A549 (cell line): ENCODE measurements around the gene LONRF3. TPM values are rescaled to one million over a fixed set of nuclear protein-coding genes. Genes with fewer than 3 reads are reported as not detected.

Source experiments
- ATAC-seq, 2 experiments: fragments of 200-7000 bp in 1 of 2; fragments of >200 bp in 1 of 2; cut with Nextera tagmentation in 1 of 2; cut with Tn5 transposase in 1 of 2; 3 replicates each; pipeline versions ENCODE4 v1.8.0 to v1.9.1; 2018 to 2020; ENCODE audit warnings: mild to moderate bottlenecking in 1 of 2, moderate library complexity in 1 of 2
- CTCF ChIA-PET: fragments of 300-600 bp; sonication (Branson Sonifier 250); formaldehyde crosslinking; extraction: SDS; loops from one replicate; lab custom pipeline; 2021; ENCODE audit warnings: antibody characterized with exemption, inconsistent platforms; lab: Yijun Ruan, JAX
- POLR2A ChIA-PET: fragments of 350-600 bp; formaldehyde crosslinking; extraction: SDS; loops from one replicate; lab custom pipeline; 2021; ENCODE audit warnings: antibody characterized with exemption, inconsistent platforms; lab: Yijun Ruan, JAX
- DNase-seq, 2 experiments: peaks; one replicate each; pipeline versions ENCODE4 v3.0.0 to v3.0.0-alpha.2; 2011 to 2016; ENCODE audit warnings: low read depth in 1 of 2, low spot score in 1 of 2
- FAIRE-seq: peaks from 2 replicates; lab custom pipeline; 2011; peaks lifted over from hg19 to GRCh38; lab: Jason Lieb, UNC
- H3K27ac ChIP-seq, 2 experiments: fragments of >200 bp; sonication (Bioruptor Twin); formaldehyde crosslinking; 3 replicates each; pipeline ENCODE4 v1.5.1; 2016 to 2017
- H3K4me1 ChIP-seq: fragments of >200 bp; sonication (Bioruptor Twin); formaldehyde crosslinking; 3 replicates; pipeline ENCODE4 v1.6.1; 2016
- H3K4me2 ChIP-seq: fragments of >200 bp; sonication (Bioruptor Twin); formaldehyde crosslinking; 3 replicates; pipeline ENCODE4 v1.6.1; 2016
- H3K4me3 ChIP-seq: fragments of >200 bp; sonication (Bioruptor Twin); formaldehyde crosslinking; 3 replicates; pipeline ENCODE4 v1.5.1; 2016
- H3K9me3 ChIP-seq: fragments of >200 bp; sonication (Bioruptor Twin); formaldehyde crosslinking; 3 replicates; pipeline ENCODE4 v1.6.1; 2016
- ATOH8 ChIP-seq: fragments of 250-450 bp; sonication (Bioruptor Pico); IDR thresholded peaks from 2 replicates; pipeline ENCODE4 v1.5.0; 2020; ENCODE audit warnings: low read depth, mild to moderate bottlenecking, moderate library complexity
- CBX8 ChIP-seq: fragments of 200-600 bp; sonication (generic); IDR thresholded peaks from 2 replicates; pipeline ENCODE4 v1.6.1; 2016
- CHD2 ChIP-seq: fragments of 150-350 bp; IDR thresholded peaks from 2 replicates; pipeline ENCODE4 v1.6.1; 2014; ENCODE audit warnings: low read length; ENCODE audit not compliant: partially characterized antibody
- CHD4 ChIP-seq: fragments of 200-600 bp; sonication (generic); IDR thresholded peaks from 2 replicates; pipeline ENCODE4 v1.6.1; 2016; ENCODE audit warnings: antibody characterized with exemption, mild to moderate bottlenecking, borderline replicate concordance
- EHF ChIP-seq: fragments of 250-450 bp; sonication (Bioruptor Pico); IDR thresholded peaks from 2 replicates; pipeline ENCODE4 v1.5.0; 2020; ENCODE audit warnings: mild to moderate bottlenecking
- EHMT2 ChIP-seq: fragments of 200-600 bp; sonication (generic); IDR thresholded peaks from 2 replicates; pipeline ENCODE4 v1.6.1; 2016; ENCODE audit warnings: antibody characterized with exemption, low read depth, mild to moderate bottlenecking, moderate library complexity
- FOXS1 ChIP-seq: fragments of 250-450 bp; sonication (Bioruptor Pico); IDR thresholded peaks from 2 replicates; pipeline ENCODE4 v1.5.0; 2020; ENCODE audit warnings: mild to moderate bottlenecking, moderate library complexity
- GATA3 ChIP-seq: IDR thresholded peaks from 2 replicates; pipeline ENCODE4 v1.6.1; 2012; ENCODE audit warnings: borderline replicate concordance
- HEYL ChIP-seq: fragments of 250-450 bp; sonication (Bioruptor Pico); IDR thresholded peaks from 2 replicates; pipeline ENCODE4 v1.8.0; 2021; ENCODE audit warnings: mild to moderate bottlenecking, moderate library complexity
- HMGXB4 ChIP-seq: fragments of 250-450 bp; sonication (Bioruptor Pico); IDR thresholded peaks from 2 replicates; pipeline ENCODE4 v1.5.0; 2021; ENCODE audit warnings: mild to moderate bottlenecking, moderate library complexity, borderline replicate concordance
- HOXA7 ChIP-seq: fragments of 250-450 bp; sonication (Bioruptor Pico); IDR thresholded peaks from 2 replicates; pipeline ENCODE4 v1.5.0; 2020; ENCODE audit warnings: mild to moderate bottlenecking, moderate library complexity
- JUNB ChIP-seq: fragments of >200 bp; sonication (Bioruptor Twin); formaldehyde crosslinking; IDR thresholded peaks from 2 replicates; pipeline ENCODE4 v1.6.1; 2016
- MAFK ChIP-seq: fragments of 450-650 bp; IDR thresholded peaks from 2 replicates; pipeline ENCODE4 v1.6.1; 2014; ENCODE audit not compliant: partially characterized antibody
- MAX ChIP-seq: IDR thresholded peaks from 2 replicates; pipeline ENCODE4 v1.6.1; 2012
- MYC ChIP-seq: IDR thresholded peaks from 2 replicates; pipeline ENCODE4 v1.6.1; 2012; ENCODE audit warnings: mild to moderate bottlenecking, inconsistent platforms, low read length, improper control_type of control experiment, borderline replicate concordance
- NPAS2 ChIP-seq: fragments of 250-450 bp; sonication (Bioruptor Pico); IDR thresholded peaks from 2 replicates; pipeline ENCODE4 v1.8.0; 2022; ENCODE audit warnings: mild to moderate bottlenecking, moderate library complexity, borderline replicate concordance
- NR3C1 ChIP-seq: fragments of >200 bp; sonication (Bioruptor Twin); formaldehyde crosslinking; IDR thresholded peaks from 3 replicates; pipeline ENCODE4 v1.6.1; 2017
- PHF8 ChIP-seq: fragments of 200-600 bp; sonication (generic); IDR thresholded peaks from 2 replicates; pipeline ENCODE4 v1.6.1; 2016; ENCODE audit warnings: low read depth, mild to moderate bottlenecking, antibody characterized with exemption, moderate library complexity, borderline replicate concordance
- POLR2AphosphoS2 ChIP-seq: conservative IDR thresholded peaks from 2 replicates; pipeline ENCODE4 v1.6.1; 2012; ENCODE audit warnings: low read length, improper control_type of control experiment, inconsistent platforms
- RARB ChIP-seq: fragments of 250-450 bp; sonication (Bioruptor Pico); IDR thresholded peaks from 2 replicates; pipeline ENCODE4 v1.8.0; 2021; ENCODE audit warnings: mild to moderate bottlenecking, moderate library complexity
- RCOR1 ChIP-seq: fragments of 150-350 bp; IDR thresholded peaks from 2 replicates; pipeline ENCODE4 v1.6.1; 2014; ENCODE audit warnings: antibody characterized with exemption, low read length, low read depth
- REST ChIP-seq: fragments of 200-600 bp; sonication (generic); IDR thresholded peaks from 2 replicates; pipeline ENCODE4 v1.6.1; 2016; ENCODE audit warnings: antibody characterized with exemption, mild to moderate bottlenecking, moderate library complexity
- RFX5 ChIP-seq: fragments of 450-650 bp; IDR thresholded peaks from 2 replicates; pipeline ENCODE4 v1.7.1; 2014; ENCODE audit warnings: antibody characterized with exemption, mild to moderate bottlenecking, moderate library complexity
- SMC3 ChIP-seq: fragments of >200 bp; sonication (Bioruptor Twin); formaldehyde crosslinking; IDR thresholded peaks from 3 replicates; pipeline ENCODE4 v1.6.1; 2018; ENCODE audit warnings: inconsistent platforms
- TFCP2L1 ChIP-seq: fragments of 250-450 bp; sonication (Bioruptor Pico); IDR thresholded peaks from 2 replicates; pipeline ENCODE4 v1.5.0; 2021; ENCODE audit warnings: mild to moderate bottlenecking
- ZC3H11A ChIP-seq: fragments of 450-650 bp; IDR thresholded peaks from 2 replicates; pipeline ENCODE4 v1.6.1; 2014; ENCODE audit warnings: antibody characterized with exemption, mild to moderate bottlenecking
- ZFP36 ChIP-seq: fragments of 450-650 bp; IDR thresholded peaks from 2 replicates; pipeline ENCODE4 v1.6.1; 2014; ENCODE audit warnings: borderline replicate concordance; ENCODE audit not compliant: partially characterized antibody
- WGBS: methylation state at CpG from one replicate; pipeline ENCODE4 v1.1.6; 2017; ENCODE audit errors: missing lambda C conversion rate; 5-methylcytosine and 5-hydroxymethylcytosine counted together
- polyA plus RNA-seq, 4 experiments: library from polyadenylated mRNA; depleted of rRNA in 3 of 4; stranded (reverse); fragments of >200 nt; fragmentation: RNase III in 1 of 4; extraction: RNeasy Plus Mini Kit Qiagen cat#74134 plus additional on column Dnase treatment in 1 of 4; gene quantifications; 2 replicates in 3 of 4; 3 replicates in 1 of 4; pipeline ENCODE4 v1.2.3, GENCODE V29; 2011 to 2017
- TF ChIP-seq, protein P1 (sequence below): fragments of >200 bp; sonication (Bioruptor Twin); formaldehyde crosslinking; IDR thresholded peaks from 3 replicates; pipeline ENCODE4 v1.5.1; 2016

Gene LONRF3
- polyA plus RNA-seq, 2 of the 4 experiments (the other 2 are of a cell fraction) = 2.5 to 7.7 TPM

DNA sequence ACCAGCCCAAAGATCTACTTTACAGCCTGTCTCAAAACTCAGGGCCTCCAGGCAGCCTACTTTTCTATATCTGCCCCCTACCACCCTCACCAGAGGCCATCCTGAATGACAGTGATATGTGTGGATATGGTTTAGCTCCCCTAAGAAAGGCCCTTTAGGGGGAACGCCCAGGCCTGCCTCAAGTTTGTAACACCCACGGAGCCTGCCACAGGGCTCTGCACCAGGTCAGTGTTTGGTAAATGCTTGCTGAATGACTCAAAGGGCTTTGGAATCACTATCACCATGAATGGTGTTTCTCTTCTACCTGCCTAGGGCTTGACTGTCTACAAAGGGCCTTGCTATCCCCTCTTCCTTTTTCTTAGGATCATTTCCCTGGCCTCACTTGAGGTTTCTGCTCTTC lies 11.3 kb upstream of the LONRF3 start:
- ATAC-seq = no peak
- peaks cover 10% of the 10 kb centered on the region for H3K4me1 ChIP-seq
- DNase-seq = no peak
- ChIA-PET CTCF (interaction anchor here (0.6 kb wide), 1 partner anchor 53 kb away, joined by 3 read pairs; no protein-coding TSS in a partner anchor), POLR2A (no interaction called here)
- H3K4me2 ChIP-seq = no peak overlapping the region
- H3K27ac ChIP-seq = no peak overlapping the region
- no peak for FAIRE-seq
- no peaks in the 10 kb centered on the region for H3K9me3 ChIP-seq
- WGBS = 63% methylated on average over 2 of the region's 2 CpGs
- TF ChIP-seq EHF (CRISPR knock-in tag) = no peak
- TF ChIP-seq HEYL (CRISPR knock-in tag) = no peak
- TF ChIP-seq RFX5 = no peak
- TF ChIP-seq POLR2AphosphoS2 = no peak
- TF ChIP-seq FOXS1 (CRISPR knock-in tag) = no peak
- no peak for TF ChIP-seq ZFP36
- TF ChIP-seq NR3C1 = no peak
- TF ChIP-seq CBX8 = no peak
- no peak for TF ChIP-seq GATA3
- no peak for TF ChIP-seq CHD2
- TF ChIP-seq MAFK = no peak
- TF ChIP-seq CHD4 = no peak
- TF ChIP-seq RCOR1 = no peak
- TF ChIP-seq PHF8 = no peak
- no peak for TF ChIP-seq RARB (CRISPR knock-in tag)
- TF ChIP-seq SMC3 = no peak
- TF ChIP-seq NPAS2 (CRISPR knock-in tag) = no peak
- TF ChIP-seq, all 56 proteins: peak for 0
- H3K4me3 ChIP-seq = no peak overlapping the region

GRCh38 chrX:118964252-118964651 lies 10.2 kb upstream of the LONRF3 start:
- Histone ChIP-seq H3K9me3 (no peaks in the 10 kb centered on the region), H3K4me3 (no peak overlapping the region), H3K4me2 (no peak overlapping the region), H3K27ac (no peak overlapping the region)
- DNase-seq = no peak
- FAIRE-seq = peak; percentile 13
- ChIA-PET CTCF (interaction anchor here (0.8 kb wide), 1 partner anchor 82 kb away, joined by 3 read pairs; no protein-coding TSS in a partner anchor), POLR2A (no interaction called here)
- WGBS = 61% methylated on average over 2 of the region's 2 CpGs
- TF ChIP-seq MYC (no peak), TFCP2L1 (CRISPR knock-in tag) (no peak), HOXA7 (no peak), HMGXB4 (CRISPR knock-in tag) (no peak), RARB (CRISPR knock-in tag) (no peak), MAX (no peak), MAFK (no peak), REST (no peak), RFX5 (no peak), ATOH8 (no peak), ZC3H11A (no peak), PHF8 (no peak), EHMT2 (no peak), JUNB (no peak)
- TF ChIP-seq, protein P1, sequence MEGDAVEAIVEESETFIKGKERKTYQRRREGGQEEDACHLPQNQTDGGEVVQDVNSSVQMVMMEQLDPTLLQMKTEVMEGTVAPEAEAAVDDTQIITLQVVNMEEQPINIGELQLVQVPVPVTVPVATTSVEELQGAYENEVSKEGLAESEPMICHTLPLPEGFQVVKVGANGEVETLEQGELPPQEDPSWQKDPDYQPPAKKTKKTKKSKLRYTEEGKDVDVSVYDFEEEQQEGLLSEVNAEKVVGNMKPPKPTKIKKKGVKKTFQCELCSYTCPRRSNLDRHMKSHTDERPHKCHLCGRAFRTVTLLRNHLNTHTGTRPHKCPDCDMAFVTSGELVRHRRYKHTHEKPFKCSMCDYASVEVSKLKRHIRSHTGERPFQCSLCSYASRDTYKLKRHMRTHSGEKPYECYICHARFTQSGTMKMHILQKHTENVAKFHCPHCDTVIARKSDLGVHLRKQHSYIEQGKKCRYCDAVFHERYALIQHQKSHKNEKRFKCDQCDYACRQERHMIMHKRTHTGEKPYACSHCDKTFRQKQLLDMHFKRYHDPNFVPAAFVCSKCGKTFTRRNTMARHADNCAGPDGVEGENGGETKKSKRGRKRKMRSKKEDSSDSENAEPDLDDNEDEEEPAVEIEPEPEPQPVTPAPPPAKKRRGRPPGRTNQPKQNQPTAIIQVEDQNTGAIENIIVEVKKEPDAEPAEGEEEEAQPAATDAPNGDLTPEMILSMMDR = no peak
- TF ChIP-seq, all 56 proteins: peak for 0
- peaks cover 10% of the 10 kb centered on the region for H3K4me1 ChIP-seq
- no peak for ATAC-seq
